Right kidney (tissue), 1 donor: ENCODE results near the gene KRR1.
"Not testable (repeated sequence)": the region's sequence is repeated elsewhere in the genome, so short reads cannot be mapped to it uniquely, and the experiment has no call there.

Experiments used
- DNase-seq: peaks from one replicate; pipeline ENCODE4 v3.0.0-alpha.2; 2016

KRR1 gene

DNA sequence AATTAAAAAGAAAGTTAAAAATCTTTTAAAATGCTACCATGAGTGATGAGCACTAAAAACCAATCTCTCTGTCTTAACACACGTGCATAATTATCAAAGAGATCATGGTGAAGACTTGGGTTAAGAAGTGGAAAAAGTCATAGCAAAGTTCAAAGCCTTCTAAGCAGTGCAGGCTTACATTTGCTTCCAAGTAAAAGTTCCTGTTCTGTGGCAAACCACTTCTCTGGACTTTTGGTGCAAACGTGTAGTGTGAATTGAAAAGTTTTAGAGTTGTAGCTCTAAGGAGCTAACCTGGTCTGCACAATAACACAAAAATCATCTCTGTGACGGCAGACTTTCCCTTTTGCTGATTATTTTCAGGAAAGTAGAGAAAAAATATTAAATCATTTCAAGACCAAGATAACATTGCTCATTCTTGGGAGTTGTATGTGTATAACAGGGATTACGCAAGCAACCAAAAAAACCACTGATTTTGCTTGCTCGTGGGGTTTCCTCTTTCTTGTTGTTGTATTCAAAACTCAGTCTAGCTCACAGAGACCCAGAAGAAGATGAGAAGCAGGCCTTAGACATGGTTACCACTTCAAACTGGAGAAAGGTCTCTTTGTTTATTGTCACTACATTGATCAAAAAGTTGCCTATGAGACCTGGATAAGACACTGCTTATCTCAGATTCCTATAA is 33.2 kb downstream of the KRR1 start:
- DNase-seq, result no peak

DNA sequence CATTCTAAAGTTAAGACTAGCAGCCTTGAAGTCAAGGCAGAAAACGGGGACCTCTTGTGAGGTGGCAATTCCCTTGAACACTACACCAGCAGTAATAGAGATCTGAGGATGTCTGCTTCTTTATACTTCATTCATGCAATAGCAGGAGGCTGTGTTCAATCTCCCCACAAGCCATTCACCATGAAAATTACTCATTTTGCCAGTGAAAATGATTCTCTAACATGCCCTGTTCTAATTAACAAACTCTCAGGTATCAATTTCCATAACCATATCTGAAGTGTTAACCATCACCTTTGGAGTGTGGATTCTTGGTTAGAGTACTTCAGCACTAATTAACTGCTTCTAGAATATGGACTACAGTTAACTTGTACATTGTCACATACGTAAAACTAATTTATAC is 34.3 kb downstream of the KRR1 start:
- DNase-seq, result no peak

DNA sequence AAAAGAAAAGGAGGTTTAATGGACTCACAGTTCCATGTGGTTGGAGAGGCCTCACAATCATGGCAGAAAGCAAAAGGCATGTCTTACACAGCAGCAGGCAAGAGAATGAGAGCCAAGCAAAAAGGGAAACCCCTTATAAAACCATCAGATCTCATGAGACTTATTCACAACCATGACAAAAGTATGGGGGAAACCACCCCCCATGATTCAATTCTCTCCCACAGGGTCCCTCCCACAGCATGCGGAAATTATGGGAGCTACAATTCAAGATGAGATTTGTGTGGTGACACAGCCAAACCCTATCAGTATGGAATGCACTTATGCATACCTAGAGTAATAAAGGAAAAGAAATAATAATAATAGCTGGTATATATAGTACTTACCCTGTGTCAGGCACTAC is 35.3 kb downstream of the KRR1 start:
- DNase-seq, result no peak

DNA sequence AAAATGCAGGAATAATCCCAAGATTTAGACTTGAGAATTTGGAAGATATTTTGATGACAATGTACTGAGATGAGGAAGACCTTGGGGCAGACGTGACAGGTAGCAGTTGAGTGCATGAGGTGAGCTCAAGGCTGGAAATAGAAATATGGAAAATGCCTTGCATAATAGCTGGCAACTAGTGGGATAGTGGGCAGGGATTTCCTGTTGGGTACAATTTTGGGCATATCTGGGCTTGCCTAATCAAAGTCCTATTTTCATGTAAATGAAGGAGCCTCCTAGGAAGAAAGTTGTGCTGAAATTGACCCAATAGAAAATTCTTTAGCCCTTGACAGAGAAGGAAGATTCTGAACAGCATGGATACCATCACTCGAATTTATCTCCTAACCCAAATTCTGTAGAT is 37.3 kb downstream of the KRR1 start:
- DNase-seq, result no peak

DNA sequence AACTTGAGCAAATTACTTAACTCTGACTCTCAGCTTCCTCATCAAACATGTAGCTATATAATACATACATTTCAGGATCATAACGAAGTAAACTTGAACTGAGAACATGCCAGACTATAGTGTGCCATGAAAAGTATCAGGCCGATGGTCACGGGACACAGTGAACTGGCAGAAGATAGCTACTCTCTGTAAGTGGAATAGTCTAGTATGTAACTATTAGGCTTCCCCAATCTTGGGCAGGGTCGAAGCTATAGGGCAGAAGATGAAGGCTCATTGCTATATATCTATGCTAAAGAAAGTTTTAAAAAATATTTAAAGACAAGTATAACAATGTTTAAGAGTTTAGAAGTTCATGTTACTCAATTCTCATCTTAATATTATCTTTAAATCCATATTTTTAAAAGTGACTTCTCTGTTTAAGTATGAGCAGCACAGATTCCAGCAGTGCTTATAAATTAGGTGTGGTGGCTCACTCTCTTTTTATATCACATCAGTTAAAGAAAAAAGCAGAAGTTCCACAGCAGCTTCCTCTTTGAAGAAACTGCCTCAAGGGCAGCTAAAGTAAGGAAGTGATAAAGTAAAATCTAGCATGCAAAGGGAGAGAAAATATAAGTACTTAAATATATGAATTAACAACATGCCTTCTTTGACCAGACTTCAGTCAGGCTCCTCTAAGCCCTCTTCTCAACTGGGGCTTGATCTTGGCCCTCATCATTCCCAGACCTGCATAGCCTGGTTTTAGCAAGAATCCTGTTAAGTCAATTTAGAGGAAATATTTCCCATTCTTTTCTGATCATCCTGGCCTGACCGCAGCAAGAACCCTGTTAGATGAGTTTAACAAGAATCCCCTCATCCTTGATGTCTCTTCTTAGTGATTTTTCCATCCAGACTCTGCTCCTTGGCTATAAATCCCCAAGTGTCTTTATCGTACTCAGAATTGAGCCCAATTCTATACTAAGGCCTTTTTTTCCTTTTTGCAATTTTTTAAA is 39.2 kb downstream of the KRR1 start:
- DNase-seq, result no peak

DNA sequence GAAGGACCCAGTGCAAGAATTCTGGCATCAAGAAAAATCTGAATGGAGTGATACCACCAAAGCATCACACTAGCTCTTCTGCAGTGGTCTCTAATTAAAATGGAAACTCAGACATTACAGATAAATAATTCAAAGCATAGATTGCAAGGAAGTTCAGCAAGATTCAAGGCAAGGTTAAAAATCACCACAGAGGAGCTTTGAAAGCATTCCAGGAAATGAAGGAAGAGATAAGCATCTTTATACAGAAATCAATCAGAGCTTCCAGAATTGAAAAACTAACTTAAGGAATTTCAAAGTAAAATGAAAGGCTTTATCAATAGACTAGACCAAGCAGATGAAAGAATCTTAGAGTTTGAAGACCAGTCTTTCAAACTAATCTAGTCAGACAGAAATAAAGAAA is 51.2 kb downstream of the KRR1 start:
- DNase-seq, result no peak

DNA sequence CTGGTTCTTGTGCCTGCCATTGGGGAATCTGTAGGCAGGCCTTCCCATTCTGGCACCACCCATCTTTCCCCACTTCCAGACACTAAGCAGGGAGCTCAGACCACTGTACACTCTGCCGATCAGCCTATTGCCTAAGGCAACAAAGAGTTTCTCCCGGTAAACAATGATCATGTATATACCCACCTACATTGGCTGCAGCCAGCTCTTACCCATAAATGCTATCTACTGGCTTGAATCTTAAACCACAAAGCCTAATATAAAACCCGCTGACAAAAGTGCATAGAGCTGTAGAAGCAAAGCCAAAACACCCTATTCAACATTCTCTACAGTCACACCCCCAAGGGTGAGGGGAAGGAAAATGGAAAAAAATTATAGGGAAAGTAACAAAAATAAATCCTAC is 51.7 kb downstream of the KRR1 start:
- DNase-seq, result no peak

DNA sequence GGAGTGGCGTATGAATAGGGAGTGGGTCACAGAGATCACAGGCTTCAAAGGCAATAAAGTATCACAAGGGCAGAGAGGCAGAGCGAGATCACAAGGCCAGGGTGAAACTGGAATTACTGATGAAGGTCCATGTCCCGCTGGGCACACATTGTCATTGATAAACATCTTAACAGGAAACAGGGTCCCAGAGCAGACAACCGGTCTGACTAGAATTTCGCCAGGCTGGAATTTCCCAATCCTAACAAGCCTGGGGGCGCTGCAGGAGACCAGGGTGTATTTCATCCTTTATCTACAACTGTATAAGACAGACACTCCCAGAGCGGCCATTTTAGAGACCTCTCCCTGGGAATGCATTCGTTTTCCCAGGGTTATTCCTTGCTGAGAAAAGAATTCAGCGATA is 53.5 kb downstream of the KRR1 start:
- not testable (repeated sequence) for DNase-seq

DNA sequence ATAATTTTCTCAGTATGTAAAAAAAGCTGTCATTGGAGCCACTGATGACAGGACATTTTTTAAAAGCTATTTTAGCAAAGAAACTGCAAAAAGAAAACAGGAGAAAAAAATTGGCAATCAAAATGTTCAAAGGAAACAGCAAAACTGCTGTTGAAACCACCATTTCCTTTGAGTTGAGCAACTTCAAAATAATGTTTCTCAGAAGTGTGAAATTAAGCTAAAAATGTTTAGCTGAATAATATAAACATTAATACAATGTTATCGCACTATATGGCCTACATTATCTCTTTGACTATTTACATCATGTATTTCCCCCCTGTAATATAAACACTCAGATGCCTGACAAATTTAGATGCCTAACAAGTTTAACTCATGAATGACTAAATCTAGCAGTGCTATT is 54.2 kb downstream of the KRR1 start:
- no peak for DNase-seq

DNA sequence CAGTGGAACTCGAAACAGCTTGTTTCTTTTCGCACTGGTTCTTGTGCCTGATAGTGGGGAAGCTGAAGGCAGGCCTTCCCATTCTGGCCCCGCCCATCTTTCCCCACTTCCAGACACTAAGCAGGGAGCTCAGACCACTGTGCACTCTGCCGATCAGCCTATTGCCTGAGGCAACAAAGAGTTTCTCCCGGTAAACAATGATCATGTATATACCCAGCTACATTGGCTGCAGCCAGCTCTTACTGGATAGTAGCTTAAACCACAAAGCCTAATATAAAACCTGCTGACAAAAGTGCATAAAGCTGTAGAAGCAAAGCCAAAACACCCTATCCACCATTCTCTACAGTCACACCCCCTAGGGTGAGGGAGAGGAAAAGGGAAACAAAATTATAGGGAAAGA is 55.6 kb downstream of the KRR1 start:
- DNase-seq, result no peak

DNA sequence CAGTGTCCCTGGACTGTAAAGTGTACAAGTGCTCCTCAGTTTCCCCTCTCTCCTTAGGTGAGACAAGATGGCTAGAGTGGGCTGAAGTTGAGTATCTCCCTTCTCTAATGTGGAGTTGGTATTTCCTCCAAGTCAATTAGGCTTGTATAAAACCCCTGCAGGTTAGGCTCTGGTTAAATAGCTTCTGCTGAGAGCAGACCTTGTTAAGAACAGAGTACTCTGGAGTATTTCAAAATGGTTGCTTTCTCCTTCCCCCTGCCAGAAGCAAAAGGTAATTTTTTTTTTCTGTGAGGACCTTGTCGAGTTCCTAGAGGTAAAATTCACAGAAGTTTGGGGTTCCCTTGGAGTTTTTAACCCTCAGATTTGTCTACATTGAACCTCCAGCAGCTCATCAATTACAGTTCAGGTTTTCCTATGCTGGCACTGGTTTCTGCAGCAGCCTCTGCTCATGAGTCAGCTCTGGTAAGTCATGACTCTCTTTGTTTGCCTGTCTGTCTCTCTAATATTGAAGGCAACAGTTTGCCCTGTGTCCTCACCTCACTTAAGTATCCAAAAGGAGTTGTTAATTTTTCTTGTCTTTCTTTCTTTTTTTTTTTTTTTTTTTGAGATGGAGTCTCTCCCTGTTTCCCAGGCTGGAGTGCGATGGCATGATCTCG is 58.6 kb downstream of the KRR1 start:
- no peak for DNase-seq

DNA sequence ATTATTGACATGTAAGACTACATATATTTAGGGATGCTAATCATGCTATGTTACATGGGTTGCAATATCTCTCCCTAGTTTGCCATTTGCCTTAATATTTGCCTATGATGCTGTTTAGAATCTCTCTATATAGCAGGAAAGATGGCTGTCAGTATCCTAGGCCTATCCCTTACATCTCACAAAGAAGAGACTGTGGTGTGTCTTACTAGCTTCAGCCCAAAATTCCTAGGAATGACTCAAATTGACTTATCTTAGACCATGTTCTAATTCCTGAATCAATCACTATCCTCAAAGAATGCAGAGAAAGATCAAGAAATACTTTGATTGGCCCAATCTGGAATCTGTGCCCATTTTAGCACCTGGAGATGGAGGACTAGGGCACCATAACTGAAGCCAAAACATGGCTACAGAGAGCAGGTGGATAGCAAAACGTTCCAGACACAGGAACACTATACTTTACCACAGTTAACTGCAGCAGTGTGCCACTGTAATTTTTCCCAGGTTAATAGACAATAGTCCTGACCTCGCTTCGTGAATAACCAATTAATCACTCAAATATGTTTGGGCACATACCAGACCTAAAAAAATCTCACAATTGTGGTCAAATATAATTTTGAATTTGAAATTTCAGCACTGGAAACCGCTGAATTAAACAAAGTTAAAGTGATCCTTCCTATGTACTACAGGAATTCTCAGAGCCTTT is 63.6 kb downstream of the KRR1 start:
- no peak for DNase-seq

DNA sequence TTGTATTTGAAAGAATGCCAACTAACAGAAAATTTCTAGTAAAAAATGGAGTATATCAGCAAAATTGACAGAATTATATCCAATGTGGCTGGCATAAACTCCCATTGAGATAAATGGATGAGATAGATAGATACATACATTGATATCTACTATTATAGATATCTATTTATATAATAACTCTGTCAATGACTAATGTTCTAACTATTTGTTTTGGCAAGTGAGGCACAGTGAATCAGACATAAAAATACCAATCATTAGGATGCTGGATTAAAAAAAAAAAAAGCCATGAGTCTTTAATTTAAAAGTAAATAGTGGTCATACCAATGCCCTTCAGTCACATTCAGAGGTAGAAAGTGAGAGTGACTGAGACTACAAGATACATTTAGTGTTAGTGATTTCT is 64.6 kb downstream of the KRR1 start:
- no peak for DNase-seq

DNA sequence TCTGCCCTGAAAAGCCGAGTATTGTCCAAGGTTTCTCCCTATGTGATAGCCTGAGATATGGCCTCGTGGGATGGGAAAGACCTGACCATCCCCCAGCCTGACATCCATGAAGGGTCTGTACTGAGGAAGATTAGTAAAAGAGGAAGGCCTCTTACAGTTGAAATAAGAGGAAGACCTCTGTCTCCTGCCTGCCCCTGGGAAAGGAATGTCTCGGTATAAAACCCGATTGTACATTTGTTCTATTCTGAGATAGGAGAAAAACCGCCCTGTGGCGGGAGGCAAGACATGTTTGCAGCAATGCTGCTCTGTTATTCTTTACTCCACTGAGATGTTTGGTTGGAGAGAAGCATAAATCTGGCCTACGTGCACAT is 66.3 kb downstream of the KRR1 start:
- DNase-seq, result not testable (repeated sequence)

DNA sequence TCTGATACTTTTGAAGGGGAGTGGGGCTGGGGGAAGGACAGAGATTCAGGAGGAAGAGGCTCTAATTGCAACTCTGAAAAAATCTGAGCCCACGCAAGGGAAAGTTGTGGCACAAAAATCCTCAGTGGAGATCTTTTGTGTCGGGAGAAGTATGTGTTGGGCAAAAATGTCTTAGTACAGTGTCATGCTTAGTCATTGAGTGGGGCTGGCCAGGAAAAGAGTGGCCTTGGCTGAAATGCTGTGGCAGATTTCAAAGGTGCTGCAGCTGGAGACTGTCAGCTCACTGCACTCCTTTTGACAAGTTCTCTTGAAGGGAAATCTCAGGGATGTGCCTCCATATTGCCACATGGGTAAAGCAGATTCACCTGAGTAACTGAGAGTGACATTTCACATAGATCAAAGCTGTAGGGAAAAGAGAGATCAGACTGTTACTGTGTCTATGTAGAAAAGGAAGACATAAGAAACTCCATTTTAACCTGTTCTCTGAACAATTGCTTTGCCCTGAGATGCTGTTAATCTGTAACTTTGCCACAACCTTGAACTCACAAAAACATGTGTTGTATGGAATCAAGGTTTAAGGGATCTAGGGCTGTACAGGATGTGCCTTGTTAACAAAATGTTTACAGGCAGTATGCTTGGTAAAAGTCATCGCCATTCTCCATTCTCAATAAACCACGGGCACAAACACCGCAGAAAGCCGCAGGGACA is 66.8 kb downstream of the KRR1 start:
- peak; percentile 4 for DNase-seq

DNA sequence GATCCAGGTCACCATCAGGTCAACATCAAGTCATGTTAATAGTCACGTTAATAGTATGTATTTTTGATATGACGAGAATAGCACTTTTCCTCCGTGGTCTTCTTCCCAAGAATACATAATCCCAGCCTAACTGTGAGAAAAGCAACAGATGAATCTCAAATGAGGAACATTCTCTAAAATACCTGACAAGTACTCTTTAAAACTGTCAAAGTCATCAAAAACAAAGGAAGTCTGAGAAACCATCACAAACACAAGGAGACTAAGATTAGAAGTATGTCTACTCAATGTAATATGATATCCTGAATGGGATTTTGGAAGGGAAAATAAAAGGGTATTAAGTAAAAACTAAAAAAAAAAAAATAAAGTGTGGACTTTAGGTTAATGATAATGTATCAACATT is 67.7 kb downstream of the KRR1 start:
- no peak for DNase-seq

DNA sequence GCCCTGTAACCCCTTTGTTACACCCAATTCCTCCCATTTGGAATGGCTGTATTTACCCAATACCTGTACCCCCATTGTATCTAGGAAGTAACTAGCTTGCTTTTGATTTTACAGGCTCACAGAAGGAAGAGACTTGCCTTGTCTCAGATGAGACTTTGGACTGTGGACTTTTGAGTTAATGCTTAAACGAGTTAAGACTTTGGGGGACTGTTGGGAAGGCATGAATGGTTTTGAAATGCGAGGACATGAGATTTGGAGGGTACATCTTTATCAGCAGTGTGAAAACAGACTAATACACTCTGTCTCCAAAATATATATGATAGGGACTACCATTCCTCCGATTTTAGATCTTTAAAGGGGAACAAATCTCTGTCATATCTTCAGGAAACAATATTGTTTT is 69.0 kb downstream of the KRR1 start:
- DNase-seq, result not testable (repeated sequence)

DNA sequence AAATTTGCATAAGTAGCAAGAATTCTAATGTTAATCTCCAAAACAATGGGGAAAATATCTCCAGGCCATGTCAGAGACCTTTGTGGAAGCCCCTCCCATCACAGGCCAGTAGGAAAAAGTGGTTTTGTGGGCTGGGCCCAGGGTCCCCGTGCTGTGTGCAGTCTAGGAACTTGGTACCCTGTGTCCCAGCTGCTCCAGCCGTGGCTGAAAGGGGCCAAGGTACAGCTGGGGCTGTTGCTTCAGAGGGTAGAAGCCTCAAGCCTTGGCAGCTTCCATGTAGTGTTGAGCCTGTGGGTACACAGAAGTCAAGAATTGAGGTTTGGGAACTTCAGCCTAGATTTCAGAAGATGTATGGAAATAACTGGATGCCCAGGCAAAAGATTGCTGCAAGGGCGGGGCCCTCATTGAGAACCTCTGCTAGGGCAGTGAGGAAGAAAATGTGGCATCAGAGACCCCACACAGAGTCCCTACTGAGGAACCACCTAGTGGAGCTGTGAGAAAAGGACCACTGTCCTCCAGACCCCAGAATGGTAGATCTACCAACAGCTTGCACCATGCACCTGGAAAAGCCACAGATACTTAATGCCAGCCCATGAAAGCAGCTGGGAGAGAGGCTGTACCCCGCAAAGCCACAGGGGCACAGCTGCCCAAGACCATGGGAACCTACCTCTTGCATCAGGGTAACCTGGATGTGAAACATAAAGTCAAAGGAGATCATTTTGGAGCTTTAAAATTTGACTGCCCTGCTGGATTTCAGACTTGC is 69.5 kb downstream of the KRR1 start:
- not testable (repeated sequence) for DNase-seq
